Mucosa of rectum (tissue), 2 donors: Measurements from ENCODE around the gene EEF1B2.
A peak's percentile ranks its signal among the peaks of the same experiment; 100 is the strongest.
"Not testable (repeated sequence)": the region's sequence is repeated elsewhere in the genome, so short reads cannot be mapped to it uniquely, and the experiment has no call there.

Source experiments
- H3K27ac ChIP-seq, 2 donors: one replicate each; pipeline ENCODE4 v1.7.0; 2013; ENCODE audit warnings: inconsistent platforms in 2 of 2, low read depth in 2 of 2, low read length in 2 of 2
- H3K27me3 ChIP-seq, 2 donors: one replicate each; pipeline ENCODE4 v1.7.0; 2013; ENCODE audit warnings: low read length in 2 of 2; ENCODE audit not compliant: control insufficient read depth in 2 of 2, insufficient read depth in 2 of 2
- H3K36me3 ChIP-seq, 2 donors: one replicate each; pipeline ENCODE4 v1.7.0; 2013; ENCODE audit warnings: low read length in 2 of 2; ENCODE audit not compliant: control insufficient read depth in 2 of 2, insufficient read depth in 2 of 2
- H3K4me1 ChIP-seq, 2 donors: one replicate each; pipeline ENCODE4 v1.7.0; 2013; ENCODE audit warnings: low read length in 2 of 2, mild to moderate bottlenecking in 1 of 2; ENCODE audit not compliant: control insufficient read depth in 2 of 2, insufficient read depth in 2 of 2
- H3K4me3 ChIP-seq, 2 donors: one replicate each; pipeline ENCODE4 v1.7.0; 2013; ENCODE audit warnings: low read length in 2 of 2
- H3K9ac ChIP-seq, 2 donors: one replicate each; pipeline ENCODE4 v1.7.0; 2013; ENCODE audit warnings: low read length in 2 of 2, low read depth in 1 of 2, mild to moderate bottlenecking in 1 of 2
- H3K9me3 ChIP-seq, 2 donors: one replicate each; pipeline ENCODE4 v1.7.0; 2013; ENCODE audit warnings: low read length in 2 of 2; ENCODE audit not compliant: control insufficient read depth in 2 of 2
- donor health status: healthy.
- donor health status: Normal muscosa, but diverticular disease.

The EEF1B2 gene

DNA sequence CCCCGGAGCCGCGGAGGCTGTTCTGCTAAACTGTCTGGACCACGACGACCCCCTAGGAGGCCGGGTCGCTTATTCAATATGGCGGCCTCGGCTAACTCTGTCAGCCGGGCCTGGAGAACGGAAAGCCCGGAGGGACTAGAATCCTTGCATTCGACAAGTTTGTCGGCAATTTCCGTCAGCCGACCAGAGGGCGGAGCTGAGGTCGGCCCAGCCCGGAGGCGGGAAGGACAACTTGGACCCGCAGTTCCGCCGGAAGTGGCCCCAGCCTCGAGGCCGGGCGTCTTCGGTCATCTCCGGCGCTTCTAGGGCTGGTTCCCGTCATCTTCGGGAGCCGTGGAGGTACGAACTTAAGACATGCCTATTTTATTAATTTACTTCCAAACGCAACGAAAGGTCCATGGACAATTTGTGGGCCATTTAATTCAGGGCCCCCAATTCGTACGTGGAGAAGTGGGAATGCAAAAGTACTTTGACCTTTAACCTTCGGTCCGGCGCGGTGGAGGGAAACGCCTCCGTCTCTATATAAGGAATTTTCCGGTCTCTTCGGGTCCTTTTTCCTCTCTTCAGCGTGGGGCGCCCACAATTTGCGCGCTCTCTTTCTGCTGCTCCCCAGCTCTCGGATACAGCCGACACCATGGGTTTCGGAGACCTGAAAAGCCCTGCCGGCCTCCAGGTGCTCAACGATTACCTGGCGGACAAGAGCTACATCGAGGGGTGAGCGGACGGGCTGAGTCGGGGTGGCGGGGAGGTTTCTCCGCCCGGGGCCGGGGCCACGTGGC lies at the start of gene EEF1B2, which contains the start of gene NDUFS1:
TSS of gene EEF1B2 (plus strand) at position 550 of the 779 bp plus-strand sequence. CDS start at position 635, 85 bp downstream.
TSS of gene NDUFS1 (minus strand) at position 99 of the 779 bp plus-strand sequence. CDS start 5,766 bp downstream, outside the sequence.
- Histone ChIP-seq H3K9me3 (no peaks in the 10 kb centered on the region), H3K9ac (peak within 1 kb of the TSS; percentile 91 to 97), H3K27me3 (no peaks in the 10 kb centered on the region), H3K4me1 (peaks cover 16 to 17% of the 10 kb centered on the region in 2 donors), H3K4me3 (peak within 1 kb of the TSS; percentile 95), H3K36me3 (peaks cover 18 to 23% of the 10 kb centered on the region in 2 donors), H3K27ac (peak within 1 kb of the TSS; percentile 92 to 93)

DNA sequence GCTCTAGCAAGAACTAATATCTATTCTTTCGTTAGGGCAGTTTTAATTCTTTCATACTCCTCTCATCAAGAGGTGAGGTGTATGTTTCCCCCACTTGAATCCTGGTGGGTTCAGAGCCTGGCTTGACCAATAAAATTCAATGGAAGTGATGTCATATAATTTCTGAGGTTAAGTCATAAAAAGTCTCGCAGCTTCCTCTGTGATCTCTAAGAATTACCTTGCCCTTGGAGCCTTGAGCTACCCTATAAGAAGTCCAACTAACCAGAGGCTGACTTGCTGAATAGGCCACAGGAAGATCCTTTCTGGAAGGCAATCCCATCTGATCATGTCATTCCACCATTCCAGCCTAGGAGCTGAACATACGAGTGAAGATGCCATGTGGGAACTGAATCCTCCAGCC lies 47.6 kb upstream of the EEF1B2 start:
- Histone ChIP-seq H3K4me3 (no peak overlapping the region), H3K4me1 (no peaks in the 10 kb centered on the region), H3K36me3 (no peaks in the 10 kb centered on the region), H3K27me3 (no peaks in the 10 kb centered on the region), H3K9me3 (no peaks in the 10 kb centered on the region), H3K9ac (no peak overlapping the region), H3K27ac (no peak overlapping the region)

DNA sequence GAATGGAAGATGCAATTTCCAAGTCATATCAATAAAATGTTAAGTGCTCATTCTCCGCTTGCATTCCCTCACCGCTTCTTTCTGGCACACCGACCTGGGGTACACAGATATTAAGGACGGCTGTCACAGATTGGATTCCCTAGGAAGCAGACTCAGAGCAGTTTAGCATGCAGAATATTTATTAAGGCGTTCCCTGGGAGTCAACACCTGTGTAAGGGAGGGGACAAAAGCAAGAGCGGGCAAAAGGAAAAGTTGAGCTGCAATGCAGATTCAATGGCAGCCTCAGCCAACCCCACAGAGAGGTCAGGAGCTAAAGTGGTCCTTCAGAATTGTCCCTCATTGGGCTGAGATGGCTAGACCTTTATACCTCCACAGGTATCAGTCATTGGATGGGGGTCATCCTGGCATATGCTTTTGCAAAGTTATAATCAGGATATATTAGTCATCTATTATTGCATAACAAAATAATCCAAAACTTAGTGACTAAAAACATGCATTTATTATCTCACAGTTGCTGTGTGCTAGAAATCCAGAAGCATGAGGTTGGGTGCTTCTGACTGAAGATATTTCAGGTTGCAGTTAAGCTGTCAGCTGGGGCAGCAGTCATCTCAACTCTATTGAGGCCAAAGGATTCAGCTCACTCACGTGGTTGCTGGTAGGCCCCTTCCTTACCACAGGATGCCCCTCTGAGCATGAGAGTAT lies 46.7 kb upstream of the EEF1B2 start:
- no peaks in the 10 kb centered on the region for H3K27me3 ChIP-seq
- no peaks in the 10 kb centered on the region for H3K4me1 ChIP-seq
- H3K9me3 ChIP-seq, result no peaks in the 10 kb centered on the region
- no peak overlapping the region for H3K9ac ChIP-seq
- no peaks in the 10 kb centered on the region for H3K36me3 ChIP-seq
- no peak overlapping the region for H3K4me3 ChIP-seq
- no peak overlapping the region for H3K27ac ChIP-seq

DNA sequence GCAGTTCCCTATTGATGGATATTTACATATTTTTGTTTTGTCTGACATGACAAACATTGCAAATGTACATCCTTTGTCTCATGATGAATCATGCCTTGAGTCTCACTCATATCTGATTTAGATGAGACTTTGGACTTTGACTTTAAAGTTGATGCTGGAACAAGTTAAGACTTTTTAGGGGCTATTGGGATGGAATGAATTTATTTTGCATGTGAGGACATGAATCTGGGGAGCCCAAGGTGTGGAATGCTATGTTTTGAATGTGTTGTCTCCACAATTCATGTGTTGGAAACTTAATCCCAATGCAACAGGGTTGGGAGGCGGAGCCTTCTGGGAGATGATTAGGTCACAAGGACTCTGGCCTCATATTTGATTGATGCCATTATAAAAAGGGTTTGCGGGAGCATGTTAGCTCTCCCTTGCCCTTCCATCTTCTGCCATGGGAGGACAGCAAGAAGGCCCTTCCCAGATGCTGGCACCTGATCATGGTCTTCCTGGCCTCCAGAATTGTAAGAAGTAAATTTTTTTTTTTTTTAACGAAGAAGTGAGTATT lies 44.6 kb upstream of the EEF1B2 start:
- Histone ChIP-seq H3K27ac (no peak overlapping the region), H3K36me3 (peaks cover 3 to 4% of the 10 kb centered on the region in 2 donors), H3K9me3 (no peaks in the 10 kb centered on the region), H3K9ac (no peak overlapping the region), H3K4me1 (no peaks in the 10 kb centered on the region), H3K27me3 (no peaks in the 10 kb centered on the region), H3K4me3 (no peak overlapping the region)

DNA sequence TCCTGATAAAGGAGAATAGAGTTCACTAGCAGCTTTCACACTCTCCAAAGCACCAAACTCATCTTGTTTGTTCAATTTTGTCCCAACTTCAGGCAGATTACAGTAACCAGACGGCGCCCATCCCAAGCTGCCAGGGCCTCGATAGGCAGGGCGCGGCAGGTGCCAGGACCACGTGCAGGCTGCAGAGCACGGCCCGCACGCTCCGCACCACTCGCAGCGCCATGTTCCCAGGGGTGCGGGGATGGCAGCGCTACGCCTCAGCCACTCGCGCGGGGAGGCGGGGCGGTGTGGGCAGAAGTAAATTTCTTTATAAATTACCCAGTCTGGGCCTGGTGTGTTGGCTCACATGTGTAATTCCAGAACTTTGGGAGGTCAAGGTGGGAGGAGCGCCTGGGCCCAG lies 43.4 kb upstream of the EEF1B2 start:
- no peaks in the 10 kb centered on the region for H3K4me1 ChIP-seq
- H3K36me3 ChIP-seq, result peaks cover 13 to 15% of the 10 kb centered on the region in 2 donors
- no peak overlapping the region for H3K9ac ChIP-seq

DNA sequence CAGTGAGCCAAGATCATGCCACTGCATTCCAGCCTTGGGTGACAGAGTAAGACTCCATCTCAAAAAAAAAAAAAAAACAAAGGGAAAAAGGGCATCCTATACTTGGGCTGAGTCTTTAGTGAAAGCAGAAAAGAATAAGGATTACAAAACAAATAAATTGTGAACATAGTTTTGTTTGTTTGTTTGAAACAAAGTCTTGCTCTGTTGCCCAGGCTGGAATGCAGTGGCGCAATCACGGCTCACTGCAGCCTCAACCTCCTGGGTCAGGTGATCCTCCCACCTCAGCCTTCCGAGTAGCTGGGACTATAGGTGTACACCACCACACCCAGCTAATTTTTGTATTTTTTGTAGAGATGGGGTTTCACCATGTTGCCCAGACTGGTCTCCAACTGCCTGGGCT lies 37.1 kb upstream of the EEF1B2 start:
- H3K4me1 ChIP-seq, H3K27ac ChIP-seq, H3K27me3 ChIP-seq, H3K9ac ChIP-seq, H3K9me3 ChIP-seq, H3K4me3 ChIP-seq: not testable (repeated sequence)
- peaks cover 47 to 61% of the 10 kb centered on the region in 2 donors for H3K36me3 ChIP-seq

More for the DNA sequence above, 43.4 kb upstream of the EEF1B2 start:
- Histone ChIP-seq H3K27ac (no peak overlapping the region), H3K27me3 (no peaks in the 10 kb centered on the region), H3K4me3 (no peak overlapping the region), H3K9me3 (peaks cover 0 to 4% of the 10 kb centered on the region in 2 donors)

DNA sequence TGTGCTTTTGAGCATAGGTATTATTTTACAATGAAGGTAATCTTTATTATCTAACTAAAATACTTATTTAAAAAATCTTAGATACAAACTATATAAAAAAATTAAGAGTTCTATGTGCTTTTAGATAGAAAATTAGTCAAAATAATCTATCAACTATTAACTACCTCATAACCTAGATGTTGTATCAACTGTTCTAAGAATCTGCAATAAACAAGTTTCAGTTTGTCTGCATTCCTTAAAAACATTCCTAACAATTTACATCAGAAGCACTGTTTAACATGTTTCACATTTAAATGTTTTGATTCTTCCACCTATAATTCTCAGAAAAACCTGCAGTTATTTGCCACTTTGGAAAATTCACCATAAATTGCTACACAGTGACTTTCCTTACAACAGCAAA lies 33.8 kb upstream of the EEF1B2 start:
- Histone ChIP-seq H3K9ac (no peak overlapping the region), H3K9me3 (peaks cover 0 to under 1% of the 10 kb centered on the region in 2 donors), H3K27me3 (no peaks in the 10 kb centered on the region), H3K4me1 (no peaks in the 10 kb centered on the region), H3K4me3 (no peak overlapping the region), H3K27ac (no peak overlapping the region), H3K36me3 (peaks cover 49 to 66% of the 10 kb centered on the region in 2 donors)

DNA sequence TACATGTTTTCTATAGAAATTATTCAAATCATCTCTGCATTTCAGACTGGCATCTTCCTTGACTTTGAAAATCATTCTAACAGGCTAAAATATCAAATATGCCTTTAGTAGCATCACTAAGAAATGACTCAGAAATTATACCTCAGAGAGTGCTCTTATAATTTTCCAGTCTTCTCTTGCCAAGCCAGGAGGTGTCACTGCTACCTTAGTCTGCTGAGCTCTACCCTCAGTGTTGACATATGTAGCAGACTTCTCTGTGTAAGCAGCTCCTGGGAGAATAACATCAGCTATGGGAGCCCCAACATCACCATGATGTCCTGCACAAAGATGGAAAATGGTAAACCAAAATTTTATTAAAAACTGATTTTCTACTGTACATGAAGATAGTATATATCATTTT lies 32.0 kb upstream of the EEF1B2 start:
- no peaks in the 10 kb centered on the region for H3K4me1 ChIP-seq
- H3K4me3 ChIP-seq, result no peak overlapping the region
- H3K36me3 ChIP-seq, result peaks cover 42 to 59% of the 10 kb centered on the region in 2 donors
- H3K9ac ChIP-seq, result no peak overlapping the region
- no peaks in the 10 kb centered on the region for H3K27me3 ChIP-seq
- no peak overlapping the region for H3K27ac ChIP-seq
- H3K9me3 ChIP-seq, result no peaks in the 10 kb centered on the region

DNA sequence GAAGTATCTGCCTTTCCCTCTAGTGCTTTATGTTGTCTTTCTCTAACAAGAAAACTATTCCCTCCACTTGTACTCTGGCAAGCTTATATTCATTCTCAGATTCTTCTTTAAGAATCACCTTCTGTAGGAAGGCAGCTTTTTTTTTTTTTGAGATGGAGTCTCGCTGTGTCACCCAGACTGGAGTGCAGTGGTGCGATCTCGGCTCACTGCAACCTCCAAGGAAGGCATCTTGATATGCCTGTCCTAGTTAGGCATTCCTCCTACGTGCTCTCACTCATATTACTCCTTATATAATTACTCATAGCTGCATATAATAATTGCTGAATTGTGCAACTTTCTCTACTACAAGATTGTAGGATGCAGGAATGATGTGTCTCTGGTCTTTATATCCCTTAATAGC lies 16.2 kb upstream of the EEF1B2 start:
- peaks cover 67 to 83% of the 10 kb centered on the region in 2 donors for H3K36me3 ChIP-seq

DNA sequence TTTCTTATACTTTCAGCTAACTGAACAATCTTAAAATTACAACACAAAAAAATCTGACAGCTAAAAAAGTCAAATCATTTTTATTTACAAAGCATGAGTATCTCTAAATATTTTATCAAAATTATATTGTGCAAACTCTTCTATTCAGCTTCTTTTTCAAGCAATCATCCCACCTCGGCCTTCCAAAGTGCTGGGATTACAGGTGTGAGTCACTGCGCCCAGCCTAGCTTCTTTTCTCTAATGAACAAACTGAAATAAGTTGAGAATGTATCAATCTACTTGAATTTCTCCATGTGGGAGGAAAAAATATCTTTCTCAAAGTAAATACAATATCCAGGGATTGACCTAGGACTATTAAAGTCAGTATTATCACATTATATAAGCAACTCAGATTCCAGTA lies 15.3 kb upstream of the EEF1B2 start:
- H3K9me3 ChIP-seq, result no peaks in the 10 kb centered on the region
- H3K4me1 ChIP-seq, result no peaks in the 10 kb centered on the region
- no peak overlapping the region for H3K27ac ChIP-seq
- H3K4me3 ChIP-seq, result no peak overlapping the region
- peaks cover 66 to 84% of the 10 kb centered on the region in 2 donors for H3K36me3 ChIP-seq
- no peaks in the 10 kb centered on the region for H3K27me3 ChIP-seq
- H3K9ac ChIP-seq, result no peak overlapping the region

More for the DNA sequence above, 16.2 kb upstream of the EEF1B2 start:
- no peak overlapping the region for H3K9ac ChIP-seq
- no peaks in the 10 kb centered on the region for H3K27me3 ChIP-seq
- no peak overlapping the region for H3K27ac ChIP-seq
- H3K9me3 ChIP-seq, result no peaks in the 10 kb centered on the region
- no peaks in the 10 kb centered on the region for H3K4me1 ChIP-seq
- no peak overlapping the region for H3K4me3 ChIP-seq
